HG03066 (cell line): ENCODE data around the gene CDC42EP3.

Experiments
- ATAC-seq: cut with Tn5 transposase; IDR thresholded peaks from one replicate; pipeline ENCODE4 v1.9.1; 2021; ENCODE audit warnings: low read depth; ENCODE audit not compliant: unreplicated experiment

The CDC42EP3 gene

GRCh38 chr2:37671009-37671815 lies at the start of gene CDC42EP3:
CDC42EP3 (minus strand) TSS chr2:37671642; CDS start chr2:37646587, 25,055 bp downstream.
- peak; percentile 44 for ATAC-seq

DNA sequence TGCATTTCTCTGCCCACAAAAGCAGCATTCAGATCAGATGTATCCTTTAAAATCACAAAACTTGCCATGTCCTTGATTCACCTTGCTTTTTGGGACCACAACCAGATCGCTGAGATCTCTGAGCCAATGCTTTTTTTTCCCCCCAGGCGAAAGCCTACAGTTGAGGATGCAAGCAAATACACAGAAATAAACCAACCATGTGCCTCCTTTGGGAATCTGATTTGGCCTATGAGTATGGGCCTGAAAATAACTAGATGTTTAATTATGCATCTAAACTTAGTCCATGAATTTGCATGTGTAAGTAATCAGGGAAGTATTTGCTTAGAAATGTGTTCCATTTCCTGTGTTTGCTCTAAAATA lies 49.7 kb upstream of the CDC42EP3 start:
- ATAC-seq, result no peak

- ATAC-seq, result no peak
Observed at GRCh38 chr2:37720533-37721200, 49.2 kb upstream of the CDC42EP3 start.

- ATAC-seq, result no peak
Observed at GRCh38 chr2:37718515-37719161, 47.2 kb upstream of the CDC42EP3 start.

DNA sequence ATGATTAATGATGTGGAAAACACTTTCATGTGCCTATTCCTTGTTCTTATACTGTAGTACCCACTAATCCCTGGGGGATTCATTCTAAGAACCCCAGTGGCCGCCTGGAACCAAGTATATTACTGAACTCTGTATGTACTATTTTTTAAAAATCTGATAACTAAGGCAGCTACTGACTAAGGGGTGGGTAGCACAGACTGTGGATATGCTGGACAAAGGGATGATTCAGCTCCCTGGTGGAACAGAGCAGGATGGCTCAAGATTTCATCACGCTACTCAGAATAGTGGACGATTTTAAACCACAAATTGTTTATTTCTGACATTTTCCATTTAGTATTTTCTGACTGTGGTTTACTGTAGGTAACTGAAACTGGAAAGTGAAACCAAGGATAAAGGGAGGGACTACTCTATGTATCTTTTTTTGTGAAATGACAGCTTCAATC lies 41.8 kb upstream of the CDC42EP3 start:
- ATAC-seq, result no peak

- ATAC-seq, result no peak
Observed at GRCh38 chr2:37711831-37712230, 40.4 kb upstream of the CDC42EP3 start.

GRCh38 chr2:37711308-37711731 lies 39.9 kb upstream of the CDC42EP3 start:
- ATAC-seq, result no peak

DNA sequence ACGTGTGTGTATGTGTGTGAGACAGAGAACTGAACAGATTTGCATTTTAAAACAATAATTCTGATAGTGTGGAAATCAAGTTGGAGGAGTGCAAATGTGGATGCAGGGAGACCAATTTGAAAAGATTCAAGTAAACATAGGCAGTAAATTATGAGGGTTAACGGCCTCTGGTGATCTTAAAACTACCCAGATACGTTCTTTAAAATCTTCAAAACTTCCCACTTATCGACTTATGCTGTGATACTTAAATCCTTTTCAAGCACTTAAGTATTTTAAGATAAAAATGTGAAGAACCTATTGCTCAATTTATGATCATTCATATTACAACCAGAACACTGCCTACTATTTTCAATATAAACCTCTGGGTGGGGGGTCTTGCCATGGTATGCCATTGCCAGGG lies 37.7 kb upstream of the CDC42EP3 start:
- ATAC-seq, result no peak

DNA sequence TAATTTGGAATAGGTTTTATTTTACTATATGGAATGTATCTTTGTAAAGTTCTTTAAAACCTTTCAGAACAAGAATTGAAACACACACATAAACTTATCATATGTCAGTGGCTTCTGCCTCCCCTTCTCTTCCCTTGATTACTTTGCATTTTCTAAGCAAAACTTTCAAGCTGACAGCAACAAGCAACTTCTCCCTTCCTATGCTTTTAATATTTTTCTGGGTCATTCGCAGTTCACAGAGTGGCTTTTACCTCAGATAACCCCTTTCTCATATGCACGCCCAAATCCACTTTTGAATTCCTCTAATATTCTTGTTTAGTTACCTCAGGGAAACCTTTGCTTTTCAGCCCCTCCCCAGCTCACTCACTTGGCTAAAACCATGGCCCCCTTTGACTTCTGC lies 36.7 kb upstream of the CDC42EP3 start:
- ATAC-seq, result no peak

DNA sequence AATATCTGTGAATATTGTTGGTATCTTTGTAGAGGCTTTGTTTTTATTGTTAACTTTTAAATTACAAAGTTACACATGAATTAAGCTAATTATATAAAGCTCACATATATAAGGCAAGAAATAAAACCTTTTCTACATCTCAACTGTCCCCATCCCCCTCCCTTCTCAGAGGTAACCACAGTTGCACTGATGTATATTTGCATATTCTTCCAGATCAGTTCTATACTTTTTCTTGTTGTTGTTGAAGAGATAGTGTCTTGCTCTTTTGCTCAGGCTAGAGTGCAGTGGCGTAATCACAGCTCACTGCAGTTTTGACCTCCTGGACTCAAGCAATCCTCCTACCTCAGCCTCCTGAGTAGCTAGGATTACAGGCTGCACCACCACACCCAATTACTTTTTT lies 36.0 kb upstream of the CDC42EP3 start:
- ATAC-seq, result no peak

GRCh38 chr2:37706334-37707183 lies 35.1 kb upstream of the CDC42EP3 start:
- ATAC-seq, result no peak

GRCh38 chr2:37705191-37705590 lies 33.7 kb upstream of the CDC42EP3 start:
- ATAC-seq, result no peak

DNA sequence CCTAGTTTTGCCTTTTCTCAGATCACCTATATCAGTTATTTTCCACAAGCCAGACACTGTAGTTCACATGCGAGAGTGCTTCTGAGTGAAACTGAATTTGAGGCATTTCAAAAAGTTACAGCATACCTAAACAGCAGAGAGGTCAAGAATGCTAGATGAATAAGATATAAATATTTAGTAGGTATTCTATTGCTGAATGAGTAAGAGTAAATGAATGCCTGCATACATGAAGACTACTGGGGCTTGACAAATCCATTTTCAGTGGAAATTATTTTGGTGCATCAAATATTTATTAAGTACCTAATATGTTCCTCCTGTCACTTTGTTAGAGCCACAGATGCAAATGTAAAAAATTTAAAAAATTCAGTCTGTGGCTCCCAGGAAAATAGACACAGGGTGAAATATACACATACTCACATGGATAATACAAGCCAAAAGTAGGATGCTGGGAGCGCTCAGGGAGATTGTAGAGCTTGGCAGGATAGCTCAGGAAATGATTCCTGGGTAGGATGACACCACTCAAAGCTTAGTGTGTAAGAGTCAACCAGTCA lies 27.6 kb upstream of the CDC42EP3 start:
- ATAC-seq, result no peak

- ATAC-seq, result no peak
Observed at GRCh38 chr2:37695336-37695735, 23.9 kb upstream of the CDC42EP3 start.

DNA sequence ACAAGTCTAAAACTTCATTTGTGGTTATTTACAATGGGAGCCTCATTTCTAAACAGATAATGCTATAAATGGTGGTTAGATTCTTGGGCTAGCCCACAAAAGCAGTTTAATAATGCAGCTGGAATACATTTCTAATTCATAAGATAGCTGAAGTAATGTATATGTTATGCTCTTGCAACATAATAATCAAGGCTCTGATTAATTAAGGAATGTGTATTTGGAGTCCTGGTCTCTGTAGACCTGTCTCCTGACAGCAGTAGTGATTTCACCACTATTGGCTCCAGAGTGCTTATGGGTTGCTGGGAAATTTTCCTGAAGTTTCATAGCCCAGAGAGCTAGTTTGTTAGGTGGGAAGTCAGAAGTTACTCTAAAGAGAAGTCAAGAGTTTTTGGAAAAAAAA lies 21.3 kb upstream of the CDC42EP3 start:
- ATAC-seq, result no peak

DNA sequence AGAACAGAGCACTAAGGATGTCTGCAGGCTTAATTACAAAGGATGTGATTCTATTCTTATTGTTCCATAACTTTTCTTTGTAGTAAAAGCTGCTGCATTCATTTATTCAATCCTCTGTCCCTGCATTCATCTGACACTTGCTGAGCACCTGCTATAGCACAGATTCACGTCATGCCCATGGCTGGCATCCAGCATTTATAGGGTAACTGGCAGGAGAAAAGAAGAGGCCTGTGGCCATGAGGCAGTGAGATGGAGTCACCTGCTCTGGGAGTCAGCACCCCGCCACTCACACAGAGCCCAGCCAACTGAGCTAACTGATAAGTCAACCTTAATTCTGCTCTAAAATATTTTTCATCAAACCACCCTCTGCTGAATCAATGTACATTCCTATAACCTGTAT lies 18.3 kb upstream of the CDC42EP3 start:
- no peak for ATAC-seq

- ATAC-seq, result no peak
Observed at GRCh38 chr2:37688771-37689468, 17.5 kb upstream of the CDC42EP3 start.

GRCh38 chr2:37686792-37687526 lies 15.5 kb upstream of the CDC42EP3 start:
- ATAC-seq, result no peak

GRCh38 chr2:37684809-37685208 lies 13.4 kb upstream of the CDC42EP3 start:
- no peak for ATAC-seq
